Stimulated activated CD4-positive, alpha-beta T cell treated with anti-CD3 and anti-CD28 coated beads, Interleukin-1b, Interleukin-23, amount 100 ng/mL, for 1 hour (primary cell): Measurements from ENCODE around the gene ZNF844.
"Not testable (repeated sequence)": the region's sequence is repeated elsewhere in the genome, so short reads cannot be mapped to it uniquely, and the experiment has no call there.

Source experiments
- DNase-seq, 2 donors: peaks; one replicate each; pipeline ENCODE4 v3.0.0-alpha.2; 2020; ENCODE audit warnings: low read depth in 2 of 2

ZNF844 gene

DNA sequence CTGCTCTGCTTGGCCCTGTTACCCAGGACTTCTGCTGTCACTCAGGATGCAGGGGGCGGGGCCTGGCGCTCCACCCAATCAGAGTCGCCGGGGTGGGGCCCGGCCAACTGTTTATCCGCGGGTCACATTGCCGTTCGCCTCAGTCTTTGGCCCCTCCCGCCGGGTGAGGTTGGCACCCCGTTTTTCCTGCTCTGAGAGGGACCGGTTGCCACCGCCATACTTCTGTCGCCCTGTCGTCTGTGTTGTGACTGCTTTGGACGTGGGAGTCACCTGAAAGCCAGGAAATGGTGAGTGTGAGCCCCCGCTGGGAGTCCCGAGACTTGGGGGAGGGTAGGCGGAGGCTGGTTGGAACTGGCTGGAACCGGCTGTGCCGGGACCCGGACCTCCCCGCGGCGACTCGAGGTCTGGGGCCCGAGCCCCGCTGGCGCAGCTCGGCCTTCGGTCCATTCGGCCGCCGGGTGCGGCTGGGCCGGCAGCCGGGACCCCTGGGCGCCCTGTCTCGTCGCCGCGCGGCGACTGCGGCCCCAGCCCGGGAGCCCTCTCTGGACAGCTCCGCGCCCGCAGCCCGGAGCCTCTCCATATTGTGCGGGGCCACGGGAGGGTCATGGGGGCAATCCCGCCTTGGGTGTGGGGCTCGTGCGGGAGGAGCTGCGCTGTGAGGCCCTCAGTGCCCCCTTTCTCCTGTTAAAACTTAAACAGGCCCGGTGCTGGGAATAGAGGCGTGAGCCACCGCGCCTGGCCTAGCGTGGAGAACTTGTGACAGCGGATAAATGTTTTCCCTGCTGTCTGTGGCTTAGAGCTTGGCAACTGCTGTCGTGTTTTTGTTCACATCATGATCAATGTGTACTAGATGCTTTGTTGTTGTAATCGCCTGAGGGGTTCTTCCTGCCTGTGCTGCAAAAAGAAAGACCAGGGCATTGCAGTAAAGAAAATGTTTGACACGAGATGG, at the start of gene ZNF844:
Gene ZNF844, plus strand, starts transcription at position 142 of the 949 bp plus-strand sequence. Its CDS starts 143 bp downstream, at position 285.
- peak; percentile 39 to 57 for DNase-seq

DNA sequence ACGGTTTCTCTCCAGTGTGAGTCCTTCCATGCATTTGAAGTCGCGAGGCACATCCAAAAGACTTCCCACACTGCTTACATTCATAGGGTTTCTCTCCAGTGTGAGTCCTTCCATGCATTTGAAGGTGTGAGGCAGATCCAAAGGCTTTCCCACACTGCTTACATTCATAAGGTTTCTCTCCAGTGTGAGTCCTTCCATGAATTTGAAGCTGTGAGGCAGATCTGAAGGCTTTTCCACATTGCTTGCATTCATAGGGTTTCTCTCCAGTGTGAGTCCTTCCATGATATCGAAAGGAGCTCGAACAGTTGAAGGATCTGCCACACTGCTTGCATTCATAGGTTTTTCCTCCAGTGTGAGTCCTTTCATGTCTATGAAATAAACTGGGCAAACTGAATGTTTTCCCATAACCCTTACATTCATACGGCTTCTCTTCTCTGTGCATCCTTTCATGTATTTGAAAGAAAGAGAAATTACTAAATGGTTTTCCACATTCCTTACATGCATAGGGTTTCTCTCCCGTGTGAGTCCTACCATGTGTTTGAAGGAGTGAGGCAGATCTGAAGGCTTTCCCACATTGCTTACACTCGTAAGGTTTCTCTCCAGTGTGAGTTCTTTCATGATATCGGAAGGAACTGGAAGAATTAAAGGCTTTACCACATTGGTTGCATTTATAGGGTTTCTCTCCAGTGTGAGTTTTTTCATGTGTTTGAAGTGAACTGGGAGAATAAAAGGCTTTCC, 49.3 kb upstream of the ZNF844 start:
- no peak for DNase-seq

DNA sequence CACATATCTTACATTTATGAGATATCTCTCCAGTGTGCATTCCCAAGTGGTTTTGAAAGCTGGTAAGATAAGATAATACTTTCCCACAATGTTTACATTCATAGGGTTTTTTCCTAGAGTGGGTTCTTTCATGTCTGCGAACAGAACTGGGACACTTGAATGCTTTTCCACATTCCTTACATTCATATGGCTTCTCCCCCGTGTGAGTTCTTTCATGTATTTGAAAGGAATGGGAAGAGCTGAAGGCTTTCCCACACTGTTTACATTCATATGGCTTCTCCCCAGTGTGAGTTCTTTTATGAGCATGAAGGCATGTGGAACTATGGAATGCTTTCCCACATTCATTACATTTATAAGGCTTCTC, 48.8 kb upstream of the ZNF844 start:
- no peak for DNase-seq

GRCh38 chr19:12034198-12034597, 30.3 kb upstream of the ZNF844 start:
- no peak for DNase-seq

DNA sequence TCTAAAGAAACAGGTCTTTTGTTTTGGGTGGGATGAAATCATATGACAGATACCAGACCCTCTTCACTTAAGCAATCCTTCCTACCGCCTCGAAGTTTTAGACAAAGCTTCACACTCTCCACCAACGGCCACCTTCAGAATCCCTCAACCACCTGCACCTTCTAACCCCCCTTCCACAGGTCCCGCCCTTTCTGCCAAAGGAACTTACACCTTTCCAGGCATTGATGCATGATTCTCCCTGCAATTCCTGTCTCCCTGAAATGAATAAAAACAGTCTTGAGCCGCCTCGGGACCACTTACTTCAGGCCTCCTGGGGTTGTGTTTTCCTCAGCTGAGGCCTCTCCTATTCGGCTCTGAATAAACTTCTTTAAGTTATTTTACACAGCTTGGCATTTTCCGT, 29.9 kb upstream of the ZNF844 start:
- no peak for DNase-seq

GRCh38 chr19:12035220-12036172, 29.0 kb upstream of the ZNF844 start, which contains the start of gene ZNF433:
Gene ZNF433, minus strand, starts transcription at chr19:12035679. Its CDS starts 140 bp downstream, at chr19:12035539.
- peak; percentile 8 to 66 for DNase-seq

DNA sequence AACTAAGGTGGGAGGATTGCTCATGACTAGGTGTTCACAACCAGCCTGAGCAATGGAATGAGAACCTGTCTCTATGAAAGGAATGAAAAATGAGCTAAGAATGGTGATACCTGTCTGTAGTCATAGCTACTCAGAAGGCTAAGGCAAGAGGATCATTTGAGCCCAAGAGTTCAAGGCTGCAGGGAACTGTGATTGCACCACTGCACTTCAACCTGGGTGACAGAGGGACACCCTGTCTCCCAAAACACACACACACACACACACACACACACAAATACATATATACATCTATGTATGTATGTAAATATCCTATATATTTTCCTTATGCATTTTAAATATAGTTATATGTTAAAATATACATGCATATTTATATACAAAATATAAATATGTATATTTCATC, 21.6 kb upstream of the ZNF844 start:
- no peak for DNase-seq

GRCh38 chr19:12043752-12044422, 20.6 kb upstream of the ZNF844 start:
- no peak for DNase-seq

GRCh38 chr19:12047868-12048267, 16.7 kb upstream of the ZNF844 start:
- DNase-seq: no peak

DNA sequence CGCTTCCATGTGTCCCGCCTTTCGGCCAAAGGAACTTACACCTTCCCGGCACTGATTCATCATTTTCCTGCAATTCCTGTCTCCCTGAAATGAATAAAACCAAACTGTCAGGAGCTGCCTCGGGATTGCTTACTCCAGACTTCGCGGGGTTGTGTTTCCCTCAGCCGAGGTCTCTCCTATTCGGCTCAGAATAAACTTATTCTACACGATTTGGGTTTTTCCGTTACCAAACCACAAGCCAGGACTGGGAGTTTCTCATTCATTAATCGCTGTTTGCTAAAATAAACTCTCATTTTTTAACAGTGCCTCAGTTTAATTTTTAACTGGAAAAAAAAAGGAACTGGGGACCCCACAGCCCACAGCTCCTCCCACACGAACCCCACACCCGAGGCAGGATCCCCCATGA, 12.4 kb upstream of the ZNF844 start:
- no peak for DNase-seq

DNA sequence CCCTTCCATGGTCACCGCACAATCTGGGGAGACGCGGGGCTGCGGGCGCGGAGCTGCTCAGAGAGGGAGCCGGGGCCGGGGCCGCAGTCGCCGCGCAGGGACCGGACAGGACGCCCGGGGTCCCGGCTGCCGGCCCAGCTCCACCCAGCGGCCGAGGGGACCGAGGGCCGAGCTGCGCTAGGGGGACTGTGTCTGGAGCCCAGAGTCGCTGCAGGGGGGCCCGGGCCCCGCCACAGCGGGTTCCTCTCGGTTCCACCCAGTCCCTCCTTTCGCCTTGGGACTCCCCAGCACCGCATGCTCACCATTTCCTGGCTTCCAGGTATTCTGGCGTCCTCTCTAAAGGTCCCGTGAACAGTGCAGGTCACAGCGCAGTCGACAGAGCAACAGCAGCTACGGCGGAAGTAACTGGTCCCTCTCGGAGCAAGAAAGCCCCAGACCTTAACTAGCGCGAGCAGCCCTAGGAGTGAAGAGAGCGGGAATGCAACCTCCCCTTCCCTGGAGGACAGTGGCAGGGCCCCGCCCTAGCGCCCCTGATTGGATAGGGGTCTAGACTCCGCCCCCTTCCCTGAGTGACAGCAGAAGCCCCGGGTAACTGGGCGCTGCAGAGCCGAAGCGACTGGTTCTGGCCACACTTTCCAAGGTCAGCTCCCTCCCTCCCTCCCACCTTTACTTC, 11.9 kb upstream of the ZNF844 start, which contains the start of gene ZNF878:
Gene ZNF878, minus strand, starts transcription at position 465 of the 673 bp plus-strand sequence. Its CDS starts 160 bp downstream, at position 305.
- DNase-seq: no peak

DNA sequence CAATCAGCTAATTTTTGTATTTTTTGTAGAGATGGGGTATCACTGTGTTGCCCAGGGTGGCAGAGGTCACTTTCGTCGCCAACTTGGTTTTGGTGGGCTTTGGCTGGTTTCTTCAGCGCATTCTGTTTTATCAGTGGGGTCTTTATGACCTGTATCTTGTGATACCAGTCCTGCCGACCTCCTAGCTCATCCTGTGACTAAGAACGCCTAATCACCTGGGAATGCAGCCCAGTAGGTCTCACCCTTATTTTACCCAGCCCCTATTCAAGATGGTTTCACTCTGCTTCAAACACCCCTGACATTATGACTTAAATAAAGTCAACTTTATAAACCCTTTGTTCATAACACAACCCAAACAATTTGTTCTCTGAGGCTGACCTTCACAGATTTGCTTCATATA, 8.7 kb upstream of the ZNF844 start:
- DNase-seq: no peak

DNA sequence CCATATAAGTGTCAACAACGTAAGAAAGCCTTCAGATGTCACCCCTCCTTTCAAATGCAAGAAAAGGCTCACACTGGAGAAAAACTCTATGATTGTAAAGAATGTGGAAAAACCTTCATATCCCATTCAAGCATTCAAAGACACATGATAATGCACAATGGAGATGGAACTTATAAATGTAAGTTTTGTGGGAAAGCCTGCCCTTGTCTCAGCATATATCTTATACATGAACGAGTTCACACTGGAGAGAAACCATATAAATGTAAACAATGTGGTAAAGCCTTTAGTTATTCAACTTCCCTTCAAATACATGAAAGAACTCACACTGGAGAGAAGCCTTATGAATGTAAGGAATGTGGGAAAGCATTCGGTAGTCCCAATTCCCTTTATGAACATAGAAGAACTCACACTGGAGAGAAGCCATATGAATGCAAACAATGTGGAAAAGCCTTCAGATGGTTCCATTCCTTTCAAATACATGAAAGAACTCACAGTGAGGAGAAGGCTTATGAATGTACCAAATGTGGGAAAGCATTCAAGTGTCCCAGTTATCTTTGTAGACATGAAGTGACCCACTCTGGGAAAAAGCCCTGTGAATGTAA, 11.1 kb downstream of the ZNF844 start:
- DNase-seq: no peak

- not testable (repeated sequence) for DNase-seq
Observed at GRCh38 chr19:12076331-12076730, 11.8 kb downstream of the ZNF844 start.

DNA sequence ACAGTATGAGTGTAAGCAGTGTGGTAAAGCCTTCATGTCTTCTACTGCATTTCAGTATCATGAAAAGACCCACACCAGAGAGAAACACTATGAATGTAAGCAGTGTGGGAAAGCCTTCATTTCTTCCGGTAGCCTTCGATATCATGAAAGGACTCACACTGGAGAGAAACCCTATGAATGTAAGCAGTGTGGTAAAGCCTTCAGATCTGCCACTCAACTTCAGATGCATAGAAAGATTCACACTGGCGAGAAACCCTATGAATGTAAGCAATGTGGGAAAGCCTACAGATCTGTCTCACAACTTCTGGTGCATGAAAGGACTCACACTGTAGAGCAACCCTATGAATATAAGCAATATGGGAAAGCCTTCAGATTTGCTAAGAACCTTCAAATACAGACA, 12.8 kb downstream of the ZNF844 start:
- no peak for DNase-seq

DNA sequence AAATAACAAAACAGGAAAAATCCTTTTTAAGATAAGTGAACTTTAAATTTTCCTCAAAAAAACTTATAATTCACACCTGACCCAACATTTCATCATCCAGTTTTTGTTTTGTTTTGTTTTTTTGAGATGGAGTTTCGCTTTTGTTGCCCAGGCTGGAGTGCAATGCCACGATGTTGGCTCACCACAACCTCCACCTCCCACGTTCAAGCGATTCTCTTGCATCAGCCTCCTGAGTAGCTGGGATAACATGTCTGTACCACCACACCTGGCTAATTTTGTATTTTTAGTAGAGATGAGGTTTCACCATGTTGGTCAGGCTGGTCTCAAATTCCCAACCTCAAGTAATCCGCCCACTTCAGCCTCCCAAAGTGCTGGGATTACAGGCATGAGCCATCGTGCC, 18.8 kb downstream of the ZNF844 start:
- DNase-seq: not testable (repeated sequence)

DNA sequence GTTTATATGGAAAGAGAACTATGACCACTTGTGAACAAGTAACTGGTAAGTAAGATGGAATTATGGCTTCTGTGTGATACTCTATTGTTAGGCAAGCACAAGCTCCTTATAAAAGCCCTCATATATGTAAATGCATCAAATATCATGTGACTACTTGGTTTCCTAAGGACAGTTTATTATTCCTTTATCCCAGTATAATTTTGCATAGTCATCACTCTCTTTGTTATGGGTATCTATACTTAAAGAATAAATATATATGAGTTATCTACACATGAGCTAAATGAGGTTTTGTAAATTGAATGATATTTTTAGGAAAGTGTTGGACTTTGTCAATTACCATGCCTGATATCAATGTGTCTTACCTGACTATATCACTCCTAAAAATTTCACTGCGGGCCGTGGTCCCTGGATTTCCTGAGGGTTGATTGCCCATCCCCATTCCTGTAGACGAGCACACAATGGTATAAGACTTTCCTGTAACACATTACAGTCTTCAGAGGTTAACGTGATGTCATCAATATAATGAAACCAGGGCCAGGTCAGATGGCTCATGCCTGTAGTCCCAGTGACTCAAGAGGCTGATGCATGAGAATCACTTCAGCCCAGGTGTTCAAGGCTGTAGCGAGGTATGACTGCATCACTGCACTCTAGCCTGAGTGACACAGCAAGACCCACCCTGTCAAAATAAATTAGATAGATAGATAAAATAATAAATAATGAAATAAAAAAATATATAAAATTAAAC, 20.7 kb downstream of the ZNF844 start:
- DNase-seq: no peak

- DNase-seq: peak in 1 of 2 donors; percentile 47
Observed at GRCh38 chr19:12090807-12091206, 26.3 kb downstream of the ZNF844 start.
